WI38 (cell line): Measurements from ENCODE around the gene TRIM44.

Experiments used
- H3K4me3 ChIP-seq: 2 replicates; pipeline ENCODE4 v1.5.1; 2011; ENCODE audit warnings: low read depth, mild to moderate bottlenecking, control low read depth, low read length
- CTCF ChIP-seq: IDR thresholded peaks from 2 replicates; pipeline ENCODE4 v1.5.1; 2012; ENCODE audit warnings: low read depth, mild to moderate bottlenecking, control low read depth, low read length

Gene TRIM44

GRCh38 chr11:35786188-35786587 is 123.6 kb downstream of the TRIM44 start:
- TF ChIP-seq CTCF = no peak
- H3K4me3 ChIP-seq = no peak overlapping the region

- H3K4me3 ChIP-seq = no peak overlapping the region
- no peak for TF ChIP-seq CTCF
Observed at GRCh38 chr11:35787013-35787504, 124.5 kb downstream of the TRIM44 start.

GRCh38 chr11:35787626-35788025 is 125.1 kb downstream of the TRIM44 start:
- TF ChIP-seq CTCF = no peak
- H3K4me3 ChIP-seq = no peak overlapping the region

- TF ChIP-seq CTCF = no peak
- H3K4me3 ChIP-seq = no peak overlapping the region
Observed at GRCh38 chr11:35791088-35791958, 128.7 kb downstream of the TRIM44 start.

- TF ChIP-seq CTCF = no peak
- H3K4me3 ChIP-seq = no peak overlapping the region
Observed at GRCh38 chr11:35792148-35792845, 129.7 kb downstream of the TRIM44 start.

GRCh38 chr11:35792846-35793192 is 130.2 kb downstream of the TRIM44 start:
- no peak for TF ChIP-seq CTCF

GRCh38 chr11:35794333-35794732 is 131.8 kb downstream of the TRIM44 start:
- no peak overlapping the region for H3K4me3 ChIP-seq
- TF ChIP-seq CTCF = no peak

More at GRCh38 chr11:35792846-35793192, 130.2 kb downstream of the TRIM44 start:
- H3K4me3 ChIP-seq = no peak overlapping the region
